Measurements from ENCODE around the gene ACOX1. TPM values are rescaled to one million over a fixed set of nuclear protein-coding genes. Genes with fewer than 3 reads are reported as not detected.
"Not testable (repeated sequence)": the region's sequence is repeated elsewhere in the genome, so short reads cannot be mapped to it uniquely, and the experiment has no call there.

Gene ACOX1
- total RNA-seq, 1 donor from 2014 or later, result 53.0 TPM

DNA sequence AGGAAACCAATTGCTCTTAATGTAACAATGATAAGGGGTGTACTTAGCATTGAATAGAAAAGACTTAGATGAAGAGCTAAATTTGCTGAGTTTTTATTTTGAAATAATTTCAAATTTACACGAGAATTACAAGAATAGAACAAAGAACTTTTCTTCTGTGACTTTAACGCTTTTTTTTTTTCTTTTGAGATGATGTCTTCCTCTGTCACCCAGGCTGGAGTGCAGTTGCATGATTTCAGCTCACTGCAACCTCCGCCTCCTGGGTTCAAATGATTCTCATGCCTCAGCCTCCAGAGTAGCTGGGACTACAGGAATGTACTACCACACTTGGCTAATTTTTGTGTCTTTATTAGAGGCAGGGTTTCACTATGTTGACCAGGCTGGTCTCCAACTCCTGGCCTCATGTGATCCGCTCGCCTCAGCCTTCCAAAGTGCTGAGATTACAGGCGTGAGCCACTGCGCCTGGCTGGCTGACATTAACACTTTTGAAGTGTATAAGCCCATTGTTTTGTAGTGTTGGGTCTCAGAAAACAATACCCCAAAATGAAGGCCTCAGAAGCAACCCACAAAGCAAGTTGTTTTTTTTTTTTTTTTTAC, 2.2 kb upstream of the ACOX1 start:
- no peak for DNase-seq (ENCODE audit: low spot score)

GRCh38 chr17:75980188-75981018, 1.4 kb upstream of the ACOX1 start:
- no peak for DNase-seq (ENCODE audit: low spot score)

- no peak for DNase-seq (ENCODE audit: low spot score)
Observed at GRCh38 chr17:75979705-75980187, 780 bp upstream of the ACOX1 start.

GRCh38 chr17:75976175-75976848, 2.7 kb downstream of the ACOX1 start:
- DNase-seq (ENCODE audit: low spot score), result no peak

GRCh38 chr17:75975757-75976174, 3.2 kb downstream of the ACOX1 start:
- no peak for DNase-seq (ENCODE audit: low spot score)

- not testable (repeated sequence) for DNase-seq (ENCODE audit: low spot score)
Observed at GRCh38 chr17:75975187-75975586, 3.8 kb downstream of the ACOX1 start.

DNA sequence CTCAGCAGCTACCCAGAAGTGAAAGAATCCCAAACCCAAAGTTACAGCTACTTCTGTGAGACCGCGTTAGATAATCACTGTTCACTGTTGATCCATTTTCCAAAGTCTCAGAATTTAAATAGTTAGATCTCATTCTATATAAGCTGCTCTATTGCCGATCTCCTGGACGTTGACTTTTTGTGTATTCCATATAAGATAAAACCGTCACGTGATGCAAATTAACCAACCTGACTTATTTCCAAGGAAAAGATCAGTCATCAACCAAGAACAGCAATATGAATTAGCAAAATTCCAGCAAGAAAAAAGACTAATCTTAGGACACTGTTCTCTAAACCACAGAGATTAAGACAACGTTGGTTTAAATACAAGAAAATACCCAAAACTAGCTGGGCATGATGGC, 8.3 kb downstream of the ACOX1 start:
- DNase-seq (ENCODE audit: low spot score), result no peak

GRCh38 chr17:75970011-75970523, 8.9 kb downstream of the ACOX1 start:
- DNase-seq (ENCODE audit: low spot score), result no peak

DNA sequence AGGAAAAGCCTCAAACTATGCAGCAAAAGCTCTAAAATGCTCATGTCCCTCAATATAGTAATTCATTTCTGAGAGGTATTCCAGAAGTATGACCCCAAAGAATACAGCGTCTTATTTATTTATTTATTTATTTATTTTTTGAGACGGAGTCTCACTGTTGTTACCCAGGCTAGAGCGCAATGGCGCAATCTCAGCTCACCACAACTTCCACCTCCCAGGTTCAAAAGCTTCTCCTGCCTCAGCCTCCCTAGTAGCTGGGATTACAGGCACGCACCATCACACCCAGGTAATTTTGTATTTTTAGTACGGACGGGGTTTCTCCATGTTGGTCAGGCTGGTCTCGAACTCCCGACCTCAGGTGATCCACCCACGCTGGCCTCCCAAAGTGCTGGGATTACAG, 9.9 kb downstream of the ACOX1 start:
- not testable (repeated sequence) for DNase-seq (ENCODE audit: low spot score)

DNA sequence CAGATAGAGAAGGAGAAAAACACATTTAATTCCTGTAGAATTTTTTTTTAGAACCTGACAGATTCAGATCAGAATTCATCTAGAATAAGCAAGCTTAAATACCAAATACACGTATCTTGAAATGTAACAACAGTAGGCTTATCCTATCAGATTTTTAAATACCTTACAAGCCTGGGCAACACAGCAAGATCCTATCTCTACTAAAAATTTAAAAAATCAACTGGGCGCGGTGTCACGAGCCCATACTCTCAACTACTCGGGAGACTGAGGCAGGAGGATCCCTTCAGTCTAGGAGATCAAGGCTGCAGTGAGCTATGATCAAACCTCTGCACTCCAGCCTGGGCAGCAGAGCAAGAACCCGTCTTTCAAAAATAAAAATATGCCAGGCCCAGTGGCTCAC, 13.5 kb downstream of the ACOX1 start:
- no peak for DNase-seq (ENCODE audit: low spot score)

DNA sequence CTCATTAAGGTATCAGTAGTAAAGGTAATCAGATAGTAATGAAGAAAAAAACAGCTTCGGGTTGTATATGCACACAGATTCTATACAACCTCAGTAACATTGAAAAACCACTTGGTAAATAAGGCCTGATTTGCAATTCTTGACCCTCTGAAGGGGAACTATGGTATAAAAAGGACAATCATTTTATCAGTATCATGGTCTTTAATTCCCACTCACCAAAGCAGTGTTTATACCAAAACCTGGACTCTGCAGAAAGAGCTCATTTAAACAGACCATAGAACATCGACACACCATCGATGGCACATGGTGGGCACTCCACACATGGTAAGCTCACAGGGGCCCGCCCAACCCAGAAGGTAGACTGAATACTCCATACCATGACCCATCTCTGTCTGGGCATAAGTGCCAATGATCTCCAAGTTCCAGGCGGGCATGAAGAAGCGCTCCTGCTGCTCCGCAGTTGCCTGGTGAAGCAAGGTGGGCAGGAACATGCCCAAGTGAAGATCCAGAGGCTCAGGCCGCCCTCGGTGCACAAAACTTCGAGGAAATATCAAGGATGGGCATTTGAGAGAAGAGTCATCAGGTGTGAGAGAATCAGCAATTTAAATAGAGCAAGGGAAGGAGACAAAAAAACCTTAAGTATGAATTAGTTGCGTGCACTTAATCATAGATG, 19.0 kb downstream of the ACOX1 start:
- no peak for DNase-seq (ENCODE audit: low spot score)

GRCh38 chr17:75959051-75959838, 19.7 kb downstream of the ACOX1 start:
- peak; percentile 56 for DNase-seq (ENCODE audit: low spot score)

- no peak for DNase-seq (ENCODE audit: low spot score)
Observed at GRCh38 chr17:75950855-75951554, 28.0 kb downstream of the ACOX1 start.

DNA sequence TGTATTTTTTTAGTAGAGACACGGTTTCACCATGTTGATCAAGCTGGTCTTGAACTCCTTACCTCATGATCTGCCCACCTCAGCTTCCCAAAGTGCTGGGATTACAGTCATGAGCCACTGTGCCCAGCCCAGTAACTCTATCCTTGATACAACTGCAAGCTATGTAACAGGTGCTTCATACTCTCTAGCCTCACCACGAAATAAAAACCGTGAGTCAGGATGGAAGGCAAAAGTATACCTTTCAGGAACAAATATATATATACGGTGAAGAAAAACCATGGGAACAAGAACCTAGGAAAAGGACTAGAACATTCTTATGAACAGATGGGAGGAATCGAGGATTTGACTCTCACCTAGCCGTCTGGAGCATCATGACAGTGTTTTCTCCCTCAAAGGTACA, 28.5 kb downstream of the ACOX1 start:
- no peak for DNase-seq (ENCODE audit: low spot score)

DNA sequence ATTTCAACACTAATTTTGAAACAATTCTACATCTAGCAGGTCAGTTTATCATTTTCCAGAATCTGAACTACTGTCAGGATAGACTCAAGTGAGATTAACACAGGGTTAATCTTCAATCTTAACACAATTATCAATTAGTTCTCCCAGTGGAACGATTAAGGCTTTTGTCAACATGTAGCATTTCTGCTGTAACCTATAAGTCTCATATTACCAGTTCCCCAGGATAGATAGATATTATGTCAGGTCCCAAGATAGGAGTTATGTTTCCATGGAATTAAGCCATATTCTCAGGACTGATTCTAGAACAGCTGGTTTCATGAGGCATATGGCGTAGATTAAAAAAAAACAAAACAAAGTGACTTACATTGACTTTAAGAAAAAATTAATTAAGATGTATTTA, 33.8 kb downstream of the ACOX1 start:
- no peak for DNase-seq (ENCODE audit: low spot score)

DNA sequence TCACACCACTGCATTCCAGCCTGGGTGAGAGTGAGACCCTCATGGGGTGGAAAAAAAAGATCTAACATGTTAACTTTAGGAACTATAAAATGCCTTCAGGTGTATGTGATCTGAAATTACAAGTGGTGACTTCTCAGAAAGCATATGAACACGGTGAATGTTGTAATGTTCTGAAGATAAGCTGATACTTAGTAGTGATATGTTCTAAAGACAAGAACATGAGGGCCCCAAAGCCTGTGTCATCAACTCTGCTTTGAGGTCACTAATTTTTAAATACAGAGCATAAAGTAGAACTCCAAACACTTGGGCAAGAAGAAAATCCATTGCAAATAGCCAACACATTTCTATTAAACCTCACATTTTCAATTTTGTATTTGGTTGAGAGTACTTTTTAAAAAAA, 35.5 kb downstream of the ACOX1 start:
- no peak for DNase-seq (ENCODE audit: low spot score)

DNA sequence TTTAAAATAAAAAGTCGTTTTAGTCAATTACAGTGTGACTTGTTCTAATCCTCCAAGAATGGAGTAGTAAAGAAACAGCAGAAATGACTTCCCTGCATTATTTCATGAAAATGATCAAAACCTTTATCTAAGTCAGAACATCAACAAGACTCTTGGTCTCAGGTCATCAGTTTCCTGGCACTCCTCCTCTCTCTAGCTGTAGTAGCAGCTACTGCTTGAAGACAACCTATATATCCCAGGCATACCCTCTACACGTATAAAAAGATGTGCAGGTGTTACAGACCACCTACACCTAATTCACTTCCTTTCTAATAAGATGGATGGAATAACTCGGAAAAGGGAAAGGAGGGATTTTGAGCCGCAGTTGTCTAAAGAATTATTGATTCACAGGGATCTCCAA, 36.5 kb downstream of the ACOX1 start:
- no peak for DNase-seq (ENCODE audit: low spot score)

DNA sequence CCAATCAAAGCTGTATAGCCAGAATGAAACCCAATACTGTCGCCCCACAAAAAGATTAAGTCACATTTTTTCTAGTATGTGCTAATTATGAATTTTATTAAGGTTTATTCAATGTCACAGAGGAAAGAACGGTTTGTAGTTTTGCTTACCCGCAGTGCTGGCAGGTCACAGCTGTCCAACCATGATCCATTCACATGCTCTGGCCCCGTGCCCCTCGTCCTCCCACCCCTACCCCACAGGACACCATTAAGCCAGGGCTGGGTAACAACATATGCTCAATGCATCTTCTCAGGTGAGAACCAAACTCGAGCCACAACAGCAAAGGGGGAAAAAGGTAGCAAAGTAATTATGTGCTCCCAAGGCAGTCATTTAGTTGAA, 37.5 kb downstream of the ACOX1 start:
- no peak for DNase-seq (ENCODE audit: low spot score)

- peak; percentile 97 for DNase-seq (ENCODE audit: low spot score)
Observed at GRCh38 chr17:75940727-75941441, 38.1 kb downstream of the ACOX1 start, which contains the start of gene FBF1. Gene FBF1, minus strand, starts transcription at chr17:75941042. Its CDS starts 2,893 bp downstream, at chr17:75938149.

- DNase-seq (ENCODE audit: low spot score), result no peak
Observed at GRCh38 chr17:75937652-75938051, 41.3 kb downstream of the ACOX1 start.
